Activated CD8-positive, alpha-beta memory T cell treated with anti-CD3 and anti-CD28 coated beads, Interleukin-2, amount 50 U/mL, for 4 hours (primary cell): ENCODE data around the gene BEX3.
"Not testable (repeated sequence)": the region's sequence is repeated elsewhere in the genome, so short reads cannot be mapped to it uniquely, and the experiment has no call there.

ENCODE experiments used
- DNase-seq: peaks from one replicate; pipeline ENCODE4 v3.0.0-alpha.2; 2020

BEX3 gene

DNA sequence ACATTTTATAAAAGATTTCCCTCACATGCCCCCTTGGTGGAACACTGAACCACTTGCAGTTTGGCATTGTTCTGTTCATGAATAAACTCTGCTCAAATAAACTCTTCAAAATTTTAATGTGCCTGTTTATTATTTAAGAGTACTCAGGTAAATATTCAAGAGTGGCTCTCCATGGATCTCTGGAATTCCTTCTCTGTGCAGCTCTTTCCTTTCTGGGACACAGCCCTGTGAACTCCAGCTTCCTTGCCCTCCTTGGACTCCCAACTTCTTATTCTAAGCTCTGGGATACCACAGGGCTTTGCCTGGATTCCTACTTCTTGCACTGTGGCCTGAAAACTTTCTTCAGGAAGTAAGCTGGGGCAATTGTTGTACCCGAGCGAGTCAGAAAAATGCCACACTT lies 8.3 kb downstream of the BEX3 start:
- DNase-seq: no peak

DNA sequence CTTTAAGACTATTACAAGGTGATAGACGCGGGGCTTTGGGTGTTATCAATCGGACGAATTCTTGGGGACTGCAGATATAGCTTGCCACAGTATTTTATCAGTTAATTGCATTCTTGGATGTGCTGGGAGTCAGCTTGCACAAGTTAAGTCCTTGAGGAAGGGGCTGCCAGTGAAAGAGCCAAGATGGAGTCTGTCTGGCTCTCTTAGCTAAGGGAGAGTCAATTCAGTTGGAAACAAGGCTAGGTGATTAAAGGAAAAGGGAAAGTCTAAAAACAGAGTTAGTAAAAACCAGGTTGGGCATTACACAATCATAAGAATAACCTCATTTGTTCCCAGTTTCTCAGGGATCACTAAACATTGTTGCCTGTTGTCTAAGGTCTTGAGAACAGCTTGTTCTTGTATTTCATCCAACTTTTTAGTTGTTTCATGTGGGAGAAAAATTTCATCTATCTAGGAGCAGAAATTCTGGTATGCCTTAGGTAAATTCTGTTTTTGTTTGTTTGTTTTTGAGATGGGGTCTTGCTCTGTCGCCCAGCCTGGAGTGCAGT lies 9.0 kb downstream of the BEX3 start:
- DNase-seq: not testable (repeated sequence)

DNA sequence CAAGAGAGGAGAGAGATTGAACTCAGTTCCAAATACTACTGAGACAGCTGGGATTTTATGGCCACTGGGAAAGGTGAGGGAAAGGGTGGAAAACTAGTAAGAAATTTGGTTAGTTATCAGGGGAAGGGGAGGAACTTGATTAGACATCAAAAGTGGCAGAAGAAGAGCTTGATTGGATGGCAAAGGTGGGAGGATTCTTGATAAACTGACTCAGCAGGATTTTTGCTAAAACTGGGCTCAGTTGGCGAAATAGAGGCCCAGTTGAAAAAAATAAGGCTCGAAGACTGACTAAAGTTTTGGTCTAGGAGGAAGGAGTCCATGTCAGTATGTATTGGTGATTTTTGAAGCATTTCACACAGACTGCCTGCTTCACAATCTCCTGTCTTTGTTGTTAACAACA lies 10.0 kb downstream of the BEX3 start:
- DNase-seq: no peak

DNA sequence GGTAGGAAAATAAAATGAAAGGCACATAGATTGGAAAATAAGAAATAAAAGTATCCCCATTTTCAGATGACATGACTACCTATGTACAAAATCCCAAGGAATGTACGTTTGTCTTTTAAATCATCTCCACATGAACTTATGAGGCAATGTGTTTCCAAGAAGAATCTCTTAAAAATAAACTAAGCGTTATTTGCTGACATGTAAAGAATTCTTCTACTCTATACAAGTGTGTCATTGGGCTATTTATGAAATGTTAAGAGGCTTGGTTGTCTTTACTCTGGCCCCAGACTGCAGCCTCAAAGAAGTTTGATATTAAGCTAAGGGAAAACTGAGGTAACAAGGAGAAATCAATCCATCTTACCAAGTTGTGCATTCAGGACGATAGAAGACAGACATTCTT lies 17.1 kb downstream of the BEX3 start:
- no peak for DNase-seq

DNA sequence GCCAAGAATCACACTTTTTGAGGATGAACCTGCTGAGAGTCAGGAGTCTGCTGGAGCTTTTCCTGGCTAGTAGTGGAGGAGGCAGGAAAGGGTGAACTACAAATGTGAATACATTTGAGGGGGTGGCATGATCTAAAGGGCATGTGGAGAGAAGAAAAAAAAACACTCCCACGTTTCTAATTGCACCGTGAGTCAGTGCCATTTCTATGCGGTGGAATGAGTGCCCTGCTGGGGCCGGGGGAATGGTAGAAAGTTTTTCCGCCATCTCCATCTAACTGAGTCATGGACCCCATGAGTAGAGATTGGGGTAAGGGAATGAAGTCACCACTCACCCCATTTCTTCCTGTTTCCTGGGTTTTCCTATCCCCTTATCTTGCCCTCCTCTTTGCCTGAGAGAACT lies 19.8 kb downstream of the BEX3 start:
- no peak for DNase-seq

DNA sequence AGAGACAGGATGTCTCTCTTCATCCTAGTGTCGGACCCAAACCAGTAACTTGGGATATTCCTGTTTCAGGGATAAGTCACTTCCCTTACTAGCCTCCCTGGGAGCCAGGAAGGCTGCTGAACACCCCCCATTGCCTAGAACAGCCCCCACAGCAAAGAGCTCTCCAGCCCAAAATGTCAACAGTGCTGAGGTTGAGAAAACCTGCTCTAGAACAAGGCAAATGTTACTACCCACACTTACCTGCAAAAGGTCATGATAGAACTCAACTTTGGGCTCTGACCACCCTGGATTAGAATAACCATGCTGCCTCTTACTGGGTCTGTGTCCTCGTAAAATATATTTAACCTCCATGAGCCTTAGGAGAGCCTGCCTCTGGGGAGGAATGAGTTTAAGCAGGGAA lies 20.3 kb downstream of the BEX3 start:
- DNase-seq: no peak

DNA sequence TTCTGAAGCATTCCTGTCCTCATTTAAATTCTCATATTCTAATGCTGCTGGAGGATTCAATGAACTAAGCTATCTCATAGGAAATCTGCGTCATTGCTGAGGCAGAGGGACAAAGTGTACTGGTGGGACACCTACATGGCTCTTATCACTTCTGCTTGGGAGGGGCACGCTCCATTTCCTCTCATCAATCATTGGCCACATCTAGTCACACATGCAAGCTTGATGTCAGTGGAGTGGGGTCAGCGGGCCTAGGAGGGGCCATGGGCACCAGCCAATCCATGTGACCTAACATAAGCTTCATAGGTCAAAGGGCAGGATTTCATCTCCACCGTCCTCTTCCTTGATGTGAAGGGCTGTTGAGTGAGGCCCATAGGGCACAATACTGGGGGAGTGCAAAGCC lies 21.4 kb downstream of the BEX3 start:
- no peak for DNase-seq

DNA sequence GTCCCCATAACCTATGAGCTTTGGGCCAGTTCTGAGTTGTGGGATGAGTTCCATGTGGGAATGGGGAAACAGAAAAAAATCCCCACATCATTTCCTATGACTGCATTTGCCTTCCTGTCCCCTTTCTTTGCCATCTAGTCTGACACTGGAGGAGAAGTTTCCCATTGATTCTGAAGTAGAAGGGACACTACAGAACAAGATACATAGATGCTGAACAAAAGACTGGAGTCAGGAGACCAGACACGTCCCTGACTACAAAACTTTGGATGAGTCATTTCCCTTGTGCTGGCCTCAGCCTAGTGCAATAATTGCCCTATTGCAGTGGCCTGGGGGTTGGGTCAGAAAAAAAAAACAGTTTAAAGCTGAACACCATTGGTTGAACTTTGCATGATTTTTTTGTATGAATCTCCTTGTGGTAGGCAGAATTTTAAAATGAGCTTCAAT lies 22.1 kb downstream of the BEX3 start:
- DNase-seq: no peak

DNA sequence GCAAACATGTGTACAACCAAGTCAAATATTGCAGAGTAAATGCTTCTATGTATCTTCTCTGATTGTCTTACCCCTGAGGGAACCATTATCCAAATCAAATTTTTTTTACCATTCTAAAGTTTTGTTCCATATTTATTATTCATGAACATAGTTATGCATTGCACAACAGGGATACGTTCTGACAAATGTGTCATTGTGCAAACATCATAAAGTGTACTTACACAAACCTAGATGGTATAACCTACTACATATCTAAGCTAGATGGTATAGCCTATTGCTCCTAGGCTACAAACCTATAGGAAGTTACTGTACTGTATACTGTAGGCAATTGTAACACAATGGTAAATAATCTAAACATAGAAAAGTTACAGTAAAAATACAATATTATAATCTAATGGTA lies 23.4 kb downstream of the BEX3 start:
- DNase-seq: no peak

DNA sequence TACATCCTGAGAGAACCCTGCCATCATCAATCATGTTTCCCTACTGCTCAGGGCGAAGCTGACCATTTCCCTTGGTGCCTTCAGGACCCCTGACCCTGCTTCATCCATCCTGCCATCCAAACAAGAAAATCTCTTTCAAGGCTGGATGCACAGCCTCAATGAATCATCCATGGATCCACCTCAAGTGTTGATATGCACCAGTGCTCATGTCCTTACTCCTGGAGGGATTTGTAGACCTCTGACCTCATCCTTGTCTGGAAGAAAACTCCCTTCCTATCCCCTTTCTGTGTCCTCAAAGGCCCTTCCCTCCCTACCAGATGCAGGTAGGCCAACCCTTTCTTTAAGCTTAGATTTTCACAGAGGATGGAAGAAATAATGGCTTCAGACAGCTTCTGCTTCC lies 24.6 kb downstream of the BEX3 start:
- no peak for DNase-seq

DNA sequence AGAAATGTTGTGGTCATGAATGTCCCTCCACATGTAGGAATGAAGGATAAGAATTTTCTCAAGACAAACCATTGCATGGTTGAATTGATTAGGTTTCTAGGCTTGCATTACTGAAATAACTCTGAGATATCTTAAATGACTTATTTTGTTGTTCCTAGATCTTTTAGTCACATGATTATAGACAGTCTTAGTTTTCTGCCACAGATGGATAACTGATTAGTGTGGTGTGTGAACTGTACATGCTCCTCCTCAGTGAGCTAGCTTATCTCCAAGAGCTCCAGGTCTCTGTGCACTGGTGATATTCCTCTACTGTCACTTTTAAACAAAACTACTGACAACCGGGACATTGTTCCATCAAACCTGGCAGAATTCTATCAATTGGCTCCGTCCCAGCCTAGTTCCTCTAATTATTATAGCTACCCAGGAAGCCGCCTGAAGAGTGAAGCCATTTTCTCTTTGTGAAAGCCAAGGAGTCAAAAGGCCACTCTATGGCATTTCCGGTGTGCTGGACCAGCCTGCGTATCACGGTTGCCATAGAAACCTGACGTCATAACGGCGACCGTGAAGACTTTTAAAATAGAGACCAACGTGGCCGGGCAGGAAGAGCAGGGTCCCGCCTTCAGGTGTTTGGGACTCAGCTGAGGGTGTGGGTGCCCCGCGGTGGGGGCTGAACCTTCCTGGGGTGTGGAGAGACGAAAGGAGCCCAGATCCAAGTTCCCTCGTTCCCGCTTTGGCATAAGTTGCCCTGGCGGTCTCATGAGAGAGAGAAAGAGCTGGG lies 28.1 kb downstream of the BEX3 start:
- DNase-seq: no peak

DNA sequence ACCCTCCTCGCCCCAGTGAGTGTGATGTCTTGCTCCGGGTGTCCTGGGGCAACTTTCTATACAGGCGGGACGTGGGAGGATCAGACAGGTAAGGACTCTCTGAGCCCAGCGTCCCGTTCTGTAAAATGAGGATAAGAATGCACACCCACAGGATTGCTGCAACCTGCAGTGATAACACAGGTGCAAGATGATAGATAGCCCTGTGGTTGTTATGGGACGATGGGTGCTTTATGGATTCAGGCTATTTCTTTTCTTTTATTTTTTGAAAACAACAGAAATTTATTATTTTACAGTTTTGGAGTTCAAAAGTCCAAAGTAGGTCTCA lies 28.6 kb downstream of the BEX3 start:
- no peak for DNase-seq

DNA sequence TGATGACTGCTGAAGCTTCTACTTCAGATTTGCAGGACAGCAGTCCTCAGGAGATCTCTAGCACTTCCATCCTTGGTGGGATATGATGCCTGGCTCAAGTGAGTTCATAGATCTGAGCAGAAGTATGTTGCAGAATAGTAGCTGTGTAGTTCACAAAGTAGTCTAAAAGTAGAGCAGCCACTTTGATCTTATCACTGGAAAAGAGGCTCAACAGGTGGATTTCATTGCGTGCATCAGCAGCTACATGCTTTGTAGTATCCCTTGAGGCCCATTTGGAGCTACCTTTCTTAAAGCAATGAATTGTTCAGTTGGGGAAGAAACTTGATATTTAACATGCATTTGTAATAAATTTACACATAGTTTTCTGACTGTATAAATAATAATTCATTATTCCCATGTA lies 29.9 kb downstream of the BEX3 start:
- no peak for DNase-seq

DNA sequence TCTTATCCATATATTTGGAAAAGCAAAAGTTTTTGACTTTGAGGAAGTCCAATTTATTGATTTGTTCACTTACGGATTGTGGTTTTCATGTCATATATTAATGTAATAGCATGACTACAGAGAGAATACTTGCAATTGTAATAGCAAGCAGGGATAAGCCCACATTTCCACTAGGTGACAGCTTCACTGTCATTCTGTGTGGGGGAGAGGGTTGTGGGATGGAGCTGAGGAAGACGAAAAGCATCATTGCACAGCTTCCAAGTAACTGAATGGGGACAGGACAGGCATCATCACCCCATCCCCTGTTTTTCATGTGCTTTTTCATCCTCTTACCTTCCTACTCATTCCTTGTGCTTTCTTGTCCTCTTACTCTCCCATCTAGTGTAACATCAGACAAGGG lies 31.4 kb downstream of the BEX3 start:
- no peak for DNase-seq

DNA sequence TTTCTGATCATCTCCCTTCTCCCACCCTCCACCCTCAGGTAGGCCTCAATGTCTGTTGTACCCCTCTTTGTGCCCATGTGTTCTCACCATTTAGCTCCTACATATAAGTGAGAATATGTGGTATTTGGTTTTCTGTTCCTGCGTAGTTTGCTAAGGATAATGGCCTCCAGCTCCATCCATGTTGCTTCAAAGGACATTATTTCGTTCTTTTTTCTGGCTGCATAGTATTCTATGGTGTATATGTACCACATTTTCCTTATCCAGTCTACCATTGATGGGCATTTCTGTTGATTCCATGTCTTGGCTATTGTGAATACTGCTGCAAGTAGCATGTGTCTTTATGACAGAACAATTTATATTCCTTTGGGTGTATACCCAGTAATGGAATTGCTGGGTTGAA lies 35.4 kb downstream of the BEX3 start:
- DNase-seq: not testable (repeated sequence)

DNA sequence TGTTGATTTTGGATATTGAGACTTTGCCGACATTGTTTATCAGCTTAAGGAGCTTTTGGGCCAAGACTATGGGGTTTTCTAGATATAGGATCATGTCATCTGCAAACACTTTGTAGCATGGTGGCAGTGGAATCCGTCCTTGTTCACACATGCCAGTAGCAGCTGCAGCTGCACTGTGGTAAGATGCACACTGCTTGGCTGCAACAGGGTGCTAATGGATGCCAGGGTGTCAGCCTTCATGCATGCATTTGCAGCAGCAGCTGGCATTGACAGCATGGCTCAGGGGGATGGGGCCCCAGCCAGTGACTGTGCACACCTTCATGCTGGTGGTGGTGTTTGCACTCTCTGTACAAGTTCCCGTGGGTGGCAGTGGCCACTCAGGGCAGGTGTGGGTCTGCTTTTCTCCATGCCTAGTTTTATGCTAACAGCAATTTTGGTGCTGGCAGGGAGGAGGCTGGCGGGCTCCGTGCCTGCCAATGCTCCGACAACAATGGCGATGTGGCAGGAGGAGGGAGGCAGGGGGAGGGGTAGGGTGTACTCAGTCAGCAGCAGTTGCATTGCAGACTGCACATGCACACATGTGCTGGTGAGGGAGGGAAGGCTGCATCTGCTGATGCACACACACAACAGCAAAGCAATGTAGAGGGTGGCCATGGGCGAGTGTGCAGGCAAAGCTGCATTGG lies 37.5 kb downstream of the BEX3 start:
- DNase-seq: no peak

DNA sequence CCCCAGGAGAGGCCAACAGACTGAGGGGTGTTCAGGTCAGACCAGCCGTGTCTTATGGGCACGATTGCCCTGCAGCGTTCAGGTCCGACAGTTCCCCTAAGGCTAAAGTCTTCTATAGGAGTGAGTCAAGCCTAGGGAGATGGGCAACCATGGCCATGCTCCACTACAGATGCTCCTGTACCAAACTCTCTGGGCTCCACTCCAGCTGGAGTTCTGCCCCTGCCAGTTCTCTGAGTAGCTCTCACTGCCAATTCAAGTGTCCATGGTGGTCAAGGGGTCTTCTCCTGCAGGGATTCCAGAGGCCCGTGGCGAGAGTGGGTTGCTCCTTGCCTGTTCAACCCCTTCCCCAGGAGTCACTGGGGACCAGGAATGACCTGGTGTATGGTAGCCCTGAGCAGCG lies 38.2 kb downstream of the BEX3 start:
- DNase-seq: no peak

DNA sequence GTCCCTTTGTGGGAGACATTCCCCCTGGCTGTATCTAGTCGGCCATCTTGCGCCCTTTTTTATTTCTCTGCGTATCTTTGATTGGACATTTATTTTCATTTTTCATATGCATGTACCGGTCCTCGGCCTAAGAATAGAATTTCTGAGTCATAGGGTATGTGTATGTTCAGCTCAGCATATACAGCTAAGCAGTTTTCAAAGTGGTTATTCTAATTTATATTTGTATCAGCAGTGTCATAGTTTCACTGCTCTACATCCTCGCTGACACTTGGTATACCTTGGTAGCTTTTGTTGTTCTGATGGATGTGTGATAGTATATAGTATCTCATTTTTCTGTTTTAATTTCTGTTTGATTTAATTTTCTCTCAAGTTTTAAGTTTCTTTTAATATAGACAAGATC lies 38.7 kb downstream of the BEX3 start:
- no peak for DNase-seq

DNA sequence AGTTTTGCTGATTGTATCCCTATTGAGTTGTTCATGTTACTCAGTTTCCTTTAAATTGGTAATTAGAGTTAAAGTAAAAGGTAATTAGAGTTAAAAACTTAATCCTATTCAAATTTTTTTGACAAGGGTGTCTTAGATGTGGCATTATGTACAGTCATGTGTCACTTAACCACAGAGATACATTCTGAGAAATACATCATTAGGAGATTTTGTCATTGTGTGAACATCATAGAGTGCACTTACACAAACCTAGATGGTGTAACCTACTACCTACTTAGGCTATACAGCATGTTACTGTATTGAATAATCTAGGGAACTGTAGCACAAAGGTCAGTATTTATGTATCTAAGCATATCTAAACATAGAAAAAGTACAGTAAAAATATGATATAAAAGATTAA lies 39.2 kb downstream of the BEX3 start:
- no peak for DNase-seq

DNA sequence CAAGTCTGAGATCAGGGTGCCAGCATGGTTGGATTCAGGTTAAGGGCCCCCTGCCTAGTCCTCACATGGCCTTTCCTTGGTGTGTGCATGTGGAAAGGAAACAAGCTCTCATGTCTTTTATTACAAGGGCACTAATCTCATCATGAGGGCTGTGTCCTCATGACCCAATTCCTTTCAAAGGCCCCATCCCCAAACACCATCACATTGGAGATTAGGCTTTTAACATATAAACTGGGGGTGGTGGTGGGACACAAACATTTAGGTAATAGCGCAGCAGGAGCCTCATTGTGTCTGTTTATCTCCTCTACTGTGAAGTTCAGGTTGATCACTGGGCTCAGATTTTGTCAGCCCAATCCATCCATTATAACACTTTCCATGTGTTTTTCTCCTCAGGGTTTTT lies 41.0 kb downstream of the BEX3 start:
- DNase-seq: no peak

DNA sequence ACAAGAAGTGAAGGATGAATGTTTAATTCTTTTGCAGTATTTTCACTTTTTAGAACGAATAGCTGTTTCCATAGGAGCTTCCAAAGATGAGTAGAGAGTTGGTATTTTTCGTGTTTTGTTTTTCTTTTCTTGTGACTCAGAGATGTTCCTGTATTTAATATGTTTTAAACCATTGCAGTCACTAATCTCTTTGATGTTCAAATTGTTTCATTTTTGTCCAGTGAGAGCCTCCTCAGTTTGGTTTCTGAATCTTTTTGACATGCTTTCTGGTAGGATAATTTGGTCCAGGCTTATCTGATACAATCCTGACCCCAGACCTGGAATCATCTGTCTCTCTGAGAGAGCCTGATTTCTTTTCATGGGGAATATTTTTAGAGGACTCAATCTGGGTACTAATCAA lies 41.6 kb downstream of the BEX3 start:
- DNase-seq: no peak

DNA sequence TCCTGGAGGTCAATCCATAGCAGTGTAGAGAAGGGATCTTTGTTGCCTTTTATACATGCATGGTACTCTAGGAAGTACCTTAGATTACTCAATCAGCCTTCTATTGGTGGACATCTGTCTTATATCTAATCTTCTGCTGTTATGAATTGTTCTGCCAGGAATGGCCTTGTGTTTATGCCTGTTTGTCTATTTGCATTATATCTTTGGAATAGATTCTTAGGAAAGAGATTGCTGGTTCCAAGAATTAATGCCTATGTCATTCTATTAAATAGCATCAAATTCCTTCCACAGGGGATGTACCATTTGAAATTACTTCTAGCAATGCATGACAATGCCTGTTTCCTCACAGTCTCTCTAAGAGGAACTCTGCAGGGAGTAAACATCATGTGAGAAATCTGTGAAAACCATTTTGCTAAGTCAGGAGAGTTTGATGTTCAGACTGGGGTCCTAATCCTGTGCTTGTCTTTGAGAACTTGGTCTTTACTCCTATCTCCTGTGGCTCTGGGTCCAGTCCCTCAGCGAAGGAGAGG lies 42.5 kb downstream of the BEX3 start:
- no peak for DNase-seq

DNA sequence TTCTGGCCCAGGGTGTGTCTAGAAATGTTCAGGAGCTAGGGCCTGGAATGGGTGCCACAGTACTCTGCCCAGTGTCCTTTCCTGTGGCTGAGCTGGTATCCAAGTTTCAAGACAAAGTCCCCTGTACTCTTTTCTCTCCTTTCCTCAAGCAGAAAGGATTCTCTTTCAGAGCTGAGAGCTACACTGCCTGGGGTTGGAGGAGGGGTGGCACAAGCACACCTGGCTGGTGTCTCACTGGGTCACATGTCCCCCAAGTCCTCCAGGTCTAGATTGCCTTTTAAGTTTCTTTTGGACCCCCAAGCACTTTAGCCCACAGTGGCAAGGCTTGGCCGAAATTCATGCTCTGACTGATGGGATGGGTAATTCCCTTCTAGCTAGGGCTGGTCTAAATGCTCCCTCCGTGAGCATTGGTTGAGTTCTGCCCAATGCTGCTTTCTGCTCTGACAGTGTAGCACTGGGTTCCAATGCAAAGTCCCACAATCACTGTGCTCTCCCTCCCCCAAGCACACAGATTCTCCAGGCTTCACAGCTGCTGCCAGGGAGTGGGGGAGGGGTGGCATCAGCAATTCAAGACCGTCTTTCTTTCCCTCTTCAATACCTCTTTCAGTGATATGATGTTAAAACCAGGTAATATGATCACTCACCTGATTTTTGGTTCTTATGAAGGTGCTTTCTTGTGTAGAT lies 47.8 kb downstream of the BEX3 start:
- DNase-seq: no peak
